ENCODE results near the gene GPBAR1. TPM values are rescaled to one million over a fixed set of nuclear protein-coding genes. Genes with fewer than 3 reads are reported as not detected.
A peak's percentile ranks its signal among the peaks of the same experiment; 100 is the strongest.
"Not testable (repeated sequence)": the region's sequence is repeated elsewhere in the genome, so short reads cannot be mapped to it uniquely, and the experiment has no call there.

The GPBAR1 gene
- total RNA-seq, 1 donor, result not detected

- peak overlapping the region; percentile 68 for H3K4me3 ChIP-seq (ENCODE audit: low read depth, low read length)
- DNase-seq (ENCODE audit: low read depth), result no peak
- no peak for TF ChIP-seq CTCF (IDR thresholded peaks at IDR 0.05; ENCODE audit: insufficient read depth, low read depth, low read length)
Measured at GRCh38 chr2:218271865-218272530, 11.2 kb downstream of the GPBAR1 start.

DNA sequence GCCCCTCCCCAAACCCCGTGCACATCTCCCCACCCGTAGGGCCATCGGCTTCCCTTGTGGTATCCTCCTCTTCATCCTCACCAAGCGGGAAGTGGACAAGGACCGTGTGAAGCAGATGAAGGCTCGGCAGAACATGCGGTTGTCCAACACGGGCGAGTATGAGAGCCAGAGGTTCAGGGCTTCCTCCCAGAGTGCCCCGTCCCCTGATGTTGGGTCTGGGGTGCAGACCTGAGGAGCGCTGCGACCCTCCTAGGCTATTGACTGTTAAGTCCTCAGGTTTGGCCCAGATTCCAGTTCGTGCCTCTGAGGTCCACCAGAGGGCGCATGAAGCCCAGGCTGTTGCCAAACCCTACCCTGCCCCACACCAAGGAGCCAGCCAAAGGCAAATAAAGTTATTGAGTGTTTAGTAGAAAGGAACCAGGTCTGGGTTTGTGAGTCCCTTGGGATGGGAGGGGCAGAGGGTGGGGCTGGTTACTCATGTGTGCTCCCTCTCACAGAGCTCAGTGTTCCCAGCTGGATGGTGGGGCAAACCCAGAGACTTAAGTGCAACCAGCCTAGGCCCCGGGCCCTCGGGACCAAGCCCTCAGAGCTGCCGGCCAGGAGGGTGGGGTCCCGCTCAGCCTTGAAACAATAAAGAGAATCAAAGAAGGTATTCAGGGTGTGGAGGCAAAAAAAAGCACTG, 11.9 kb downstream of the GPBAR1 start:
- TF ChIP-seq CTCF (IDR thresholded peaks at IDR 0.05; ENCODE audit: insufficient read depth, low read depth, low read length), result peak; percentile 92
- DNase-seq (ENCODE audit: low read depth), result peak; percentile 97
- no peak overlapping the region for H3K4me3 ChIP-seq (ENCODE audit: low read depth, low read length)

GRCh38 chr2:218273214-218273907, 12.5 kb downstream of the GPBAR1 start:
- not testable (repeated sequence) for H3K4me3 ChIP-seq (ENCODE audit: low read depth, low read length); DNase-seq (ENCODE audit: low read depth)

- H3K4me3 ChIP-seq (ENCODE audit: low read depth, low read length), result no peak overlapping the region
- TF ChIP-seq CTCF (IDR thresholded peaks at IDR 0.05; ENCODE audit: insufficient read depth, low read depth, low read length), result no peak
- no peak for DNase-seq (ENCODE audit: low read depth)
Measured at GRCh38 chr2:218273908-218274249, 13.1 kb downstream of the GPBAR1 start.

- H3K4me3 ChIP-seq (ENCODE audit: low read depth, low read length), result no peak overlapping the region
- no peak for TF ChIP-seq CTCF (IDR thresholded peaks at IDR 0.05; ENCODE audit: insufficient read depth, low read depth, low read length)
- DNase-seq (ENCODE audit: low read depth), result no peak
Measured at GRCh38 chr2:218274586-218274985, 13.8 kb downstream of the GPBAR1 start.

DNA sequence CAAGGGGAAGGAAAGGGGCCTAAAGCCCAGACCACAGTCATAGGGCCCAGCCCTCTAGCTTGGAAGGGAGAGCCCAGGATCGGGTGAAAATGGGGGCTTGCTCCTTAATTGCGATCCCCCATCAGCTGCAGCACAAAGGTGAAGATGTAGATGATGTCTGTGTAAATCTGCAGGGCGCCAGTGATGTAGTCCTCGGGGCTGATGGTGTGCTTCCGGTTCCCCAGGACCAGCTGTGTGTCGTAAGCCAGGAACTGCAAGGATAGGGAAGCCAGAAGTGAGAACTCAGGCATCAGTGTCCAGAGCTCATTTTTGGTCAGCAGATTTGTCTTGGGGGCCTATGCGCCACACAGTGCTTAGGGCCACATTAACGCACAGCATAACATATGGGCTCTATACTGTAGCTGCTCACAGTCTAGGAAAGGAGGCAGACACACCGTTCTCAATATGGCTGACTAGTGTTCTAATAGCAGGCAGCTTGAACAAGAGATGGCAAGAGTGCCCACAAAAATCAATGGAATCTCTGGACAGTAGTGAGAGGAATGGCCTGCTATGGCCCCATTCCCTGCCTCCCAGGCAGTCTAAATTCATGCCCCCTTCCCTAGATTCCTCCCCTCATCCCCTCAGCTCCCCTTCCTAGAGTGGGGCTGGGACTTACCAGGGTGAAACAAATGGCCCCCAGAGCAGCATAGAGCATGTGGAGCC, 14.7 kb downstream of the GPBAR1 start:
- H3K4me3 ChIP-seq (ENCODE audit: low read depth, low read length), result no peak overlapping the region
- DNase-seq (ENCODE audit: low read depth), result no peak
- TF ChIP-seq CTCF (IDR thresholded peaks at IDR 0.05; ENCODE audit: insufficient read depth, low read depth, low read length), result no peak

Measured in fibroblast of villous mesenchyme (primary cell).